Endodermal cell (in vitro differentiated cells): ENCODE results near the gene CLCN1. TPM values are rescaled to one million over a fixed set of nuclear protein-coding genes. Genes with fewer than 3 reads are reported as not detected.

ENCODE experiments used
- DNase-seq: peaks from one replicate; pipeline ENCODE4 v3.0.0-alpha.2; 2017
- H3K27ac ChIP-seq: 2 replicates; pipeline ENCODE4 v1.5.1; 2013; ENCODE audit warnings: mild to moderate bottlenecking, low read depth, low read length, moderate library complexity
- H3K27me3 ChIP-seq: 2 replicates; pipeline ENCODE4 v1.6.1; 2013; ENCODE audit warnings: mild to moderate bottlenecking, low read length, moderate library complexity; ENCODE audit not compliant: insufficient read depth, control insufficient read depth, poor library complexity, severe bottlenecking
- H3K36me3 ChIP-seq: 2 replicates; pipeline ENCODE4 v1.7.0; 2013; ENCODE audit warnings: mild to moderate bottlenecking, low read length, moderate library complexity; ENCODE audit not compliant: control insufficient read depth, insufficient read depth
- H3K4me1 ChIP-seq: one replicate; pipeline ENCODE4 v1.7.0; 2013; ENCODE audit warnings: low read length; ENCODE audit not compliant: control insufficient read depth, insufficient read depth
- H3K4me3 ChIP-seq: 2 replicates; pipeline ENCODE4 v1.5.1; 2013; ENCODE audit warnings: mild to moderate bottlenecking, low read length, moderate library complexity
- H3K9ac ChIP-seq: 2 replicates; pipeline ENCODE4 v1.6.1; 2013; ENCODE audit warnings: mild to moderate bottlenecking, low read length, moderate library complexity; ENCODE audit not compliant: poor library complexity, severe bottlenecking; ENCODE audit errors: extremely low read depth
- H3K9me3 ChIP-seq: 2 replicates; pipeline ENCODE4 v1.6.1; 2013; ENCODE audit warnings: mild to moderate bottlenecking, low read length, moderate library complexity; ENCODE audit not compliant: control insufficient read depth
- H3K27ac Mint-ChIP-seq: 2 replicates; pipeline ENCODE4 v1.8.0; 2020; ENCODE audit warnings: mixed read lengths
- H3K27me3 Mint-ChIP-seq: 2 replicates; pipeline ENCODE4 v1.8.0; 2021; ENCODE audit warnings: mild to moderate bottlenecking, mixed read lengths; ENCODE audit not compliant: insufficient read depth
- H3K36me3 Mint-ChIP-seq: 2 replicates; pipeline ENCODE4 v1.8.0; 2020; ENCODE audit warnings: low read depth, mixed read lengths
- H3K4me1 Mint-ChIP-seq: 2 replicates; pipeline ENCODE4 v1.8.0; 2020; ENCODE audit warnings: mixed read lengths
- H3K4me3 Mint-ChIP-seq: 2 replicates; pipeline ENCODE4 v1.8.0; 2020; ENCODE audit warnings: mild to moderate bottlenecking, moderate library complexity, mixed read lengths
- H3K9me3 Mint-ChIP-seq: 2 replicates; pipeline ENCODE4 v1.8.0; 2020; ENCODE audit warnings: mild to moderate bottlenecking, mixed read lengths
- CTCF ChIP-seq: fragments of 200-600 bp; sonication (generic); conservative IDR thresholded peaks from 2 replicates; pipeline ENCODE4 v1.5.0; 2021; ENCODE audit warnings: antibody characterized with exemption, mild to moderate bottlenecking
- WGBS, 2 experiments: methylation state at CpG; one replicate each; pipeline versions ENCODE4 v1.1.5 to v1.1.7; 2013; ENCODE audit warnings: missing lambda C conversion rate in 2 of 2, mixed read lengths in 1 of 2; ENCODE audit not compliant: insufficient coverage in 1 of 2, insufficient read length in 1 of 2; 5-methylcytosine and 5-hydroxymethylcytosine counted together
- long read RNA-seq, 4 experiments: library from polyadenylated mRNA in 2 of 4; library from RNA in 1 of 4; library from capped mRNA in 1 of 4; stranded (forward) in 3 of 4; unstranded in 1 of 4; transcript quantifications; one replicate each; pipeline ENCODE4 v2.0.0, GENCODE V29; 2020 to 2021; ENCODE audit warnings: inconsistent platforms in 1 of 4
- polyA plus RNA-seq, 2 experiments: library from polyadenylated mRNA; stranded (reverse); fragments of 50-300 nt; gene quantifications; one replicate each; pipeline ENCODE4 v1.2.3, GENCODE V29; 2013
- total RNA-seq, 2 donors: library from RNA; stranded (reverse); fragmentation: NEBNext Ultra II Directional in 1 of 2; extraction: Animal tissue kit (Norgen Biotek cat#: 25700) in 1 of 2; gene quantifications; 2 replicates in 1 of 2; 3 replicates in 1 of 2; pipeline ENCODE4 v1.2.1, GENCODE V29; 2021

Gene CLCN1
- total RNA-seq = under 1 TPM in 1 of 2 donors, not detected in 1; 0.53 TPM
- polyA plus RNA-seq (2013, experiment 1 of 2) = not detected
- polyA plus RNA-seq (2013, experiment 2 of 2) = 0.08 TPM
- long read RNA-seq, experiment 1 = 0 reads
- long read RNA-seq, experiment 2, partial matches to known transcripts = 2 of 2 reads
- long read RNA-seq, experiment 2, other reads (novel, unspliced or antisense) = 0 of 2 reads
- long read RNA-seq, experiment 3 = 0 reads
- long read RNA-seq, experiment 4 = 0 reads

- Histone ChIP-seq H3K27ac (no peak within 1 kb of the TSS), H3K4me3 (no peak within 1 kb of the TSS), H3K36me3 (no peaks in the 10 kb centered on the region), H3K9ac (no peak within 1 kb of the TSS), H3K9me3 (no peaks in the 10 kb centered on the region), H3K4me1 (no peaks in the 10 kb centered on the region), H3K27me3 (no peaks in the 10 kb centered on the region)
- no peak within 1 kb of the TSS for H3K27ac Mint-ChIP-seq
- no peaks in the 10 kb centered on the region for H3K9me3 Mint-ChIP-seq
- 76 to 83% methylated on average over 2 to 5 of the region's 5 CpGs for WGBS, 2 experiments
- no peak within 1 kb of the TSS for H3K4me3 Mint-ChIP-seq
- DNase-seq = no peak
- no peaks in the 10 kb centered on the region for H3K4me1 Mint-ChIP-seq
- H3K36me3 Mint-ChIP-seq = no peaks in the 10 kb centered on the region
- peaks cover 6% of the 10 kb centered on the region for H3K27me3 Mint-ChIP-seq
- no peak for TF ChIP-seq CTCF
Measured at GRCh38 chr7:143315776-143316175, at the start of gene CLCN1. TSS of gene CLCN1 (plus strand) at chr7:143316111. CDS start at chr7:143316213, 102 bp downstream.

GRCh38 chr7:143269251-143269650 lies 46.7 kb upstream of the CLCN1 start:
- Histone ChIP-seq H3K27me3 (no peaks in the 10 kb centered on the region), H3K9ac (no peak overlapping the region), H3K27ac (no peak overlapping the region), H3K9me3 (no peaks in the 10 kb centered on the region), H3K4me1 (no peaks in the 10 kb centered on the region), H3K36me3 (peaks cover 24% of the 10 kb centered on the region), H3K4me3 (no peak overlapping the region)
- Mint-ChIP-seq H3K4me1 (no peaks in the 10 kb centered on the region), H3K27ac (no peak overlapping the region), H3K9me3 (peaks cover 2% of the 10 kb centered on the region), H3K36me3 (peaks cover 22% of the 10 kb centered on the region), H3K4me3 (no peak overlapping the region), H3K27me3 (peaks cover 4% of the 10 kb centered on the region)
- WGBS, 2 experiments = 86 to 93% methylated on average over 1 to 5 of the region's 5 CpGs
- DNase-seq = no peak
- no peak for TF ChIP-seq CTCF

GRCh38 chr7:143271240-143271639 lies 44.7 kb upstream of the CLCN1 start:
- WGBS, 2 experiments = 100% methylated on average over 1 of the region's 1 CpG; no CpG with 5 or more reads in 1 of the 2 experiments
- H3K4me1 Mint-ChIP-seq = no peaks in the 10 kb centered on the region
- peaks cover 16% of the 10 kb centered on the region for H3K36me3 Mint-ChIP-seq
- no peak overlapping the region for H3K9ac ChIP-seq
- DNase-seq = no peak
- no peak for TF ChIP-seq CTCF
- no peaks in the 10 kb centered on the region for H3K4me1 ChIP-seq
- H3K27me3 Mint-ChIP-seq = peaks cover 4% of the 10 kb centered on the region
- H3K4me3 Mint-ChIP-seq = no peak overlapping the region
- H3K4me3 ChIP-seq = no peak overlapping the region
- H3K9me3 ChIP-seq = no peaks in the 10 kb centered on the region
- H3K27ac ChIP-seq = no peak overlapping the region
- no peak overlapping the region for H3K27ac Mint-ChIP-seq
- H3K36me3 ChIP-seq = peaks cover 21% of the 10 kb centered on the region
- no peaks in the 10 kb centered on the region for H3K27me3 ChIP-seq
- H3K9me3 Mint-ChIP-seq = peaks cover 2% of the 10 kb centered on the region
